Measurements from ENCODE around the gene TSPAN32.

TSPAN32 gene

DNA sequence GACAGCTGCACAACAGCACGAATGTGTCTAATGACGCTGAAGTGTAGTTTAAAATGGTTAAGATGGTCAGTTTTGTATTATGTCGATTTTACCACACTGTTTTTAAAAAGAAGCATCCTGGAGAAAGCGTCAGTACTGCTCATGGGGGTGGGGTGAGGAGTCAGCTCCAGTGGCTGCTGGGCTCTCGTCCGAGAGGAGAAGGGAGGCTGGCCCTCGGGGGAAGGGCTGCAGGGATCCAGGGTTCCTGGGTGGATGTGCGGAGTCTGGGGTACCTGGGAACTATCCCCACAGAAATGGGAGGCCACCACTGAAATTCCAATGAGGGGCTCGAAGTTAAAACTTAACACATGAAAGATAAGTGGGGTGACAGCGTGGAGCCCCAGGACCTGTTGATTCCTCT, 12.0 kb upstream of the TSPAN32 start (continued):
- TF ChIP-seq PATZ1 (tag by site-specific recombination; IDR thresholded peaks at IDR 0.05) (no peak), ZNF37A (tag by site-specific recombination; IDR thresholded peaks at IDR 0.05) (no peak), ZNF623 (tag by site-specific recombination; IDR thresholded peaks at IDR 0.05) (no peak)
- TF ChIP-seq, protein P1, sequence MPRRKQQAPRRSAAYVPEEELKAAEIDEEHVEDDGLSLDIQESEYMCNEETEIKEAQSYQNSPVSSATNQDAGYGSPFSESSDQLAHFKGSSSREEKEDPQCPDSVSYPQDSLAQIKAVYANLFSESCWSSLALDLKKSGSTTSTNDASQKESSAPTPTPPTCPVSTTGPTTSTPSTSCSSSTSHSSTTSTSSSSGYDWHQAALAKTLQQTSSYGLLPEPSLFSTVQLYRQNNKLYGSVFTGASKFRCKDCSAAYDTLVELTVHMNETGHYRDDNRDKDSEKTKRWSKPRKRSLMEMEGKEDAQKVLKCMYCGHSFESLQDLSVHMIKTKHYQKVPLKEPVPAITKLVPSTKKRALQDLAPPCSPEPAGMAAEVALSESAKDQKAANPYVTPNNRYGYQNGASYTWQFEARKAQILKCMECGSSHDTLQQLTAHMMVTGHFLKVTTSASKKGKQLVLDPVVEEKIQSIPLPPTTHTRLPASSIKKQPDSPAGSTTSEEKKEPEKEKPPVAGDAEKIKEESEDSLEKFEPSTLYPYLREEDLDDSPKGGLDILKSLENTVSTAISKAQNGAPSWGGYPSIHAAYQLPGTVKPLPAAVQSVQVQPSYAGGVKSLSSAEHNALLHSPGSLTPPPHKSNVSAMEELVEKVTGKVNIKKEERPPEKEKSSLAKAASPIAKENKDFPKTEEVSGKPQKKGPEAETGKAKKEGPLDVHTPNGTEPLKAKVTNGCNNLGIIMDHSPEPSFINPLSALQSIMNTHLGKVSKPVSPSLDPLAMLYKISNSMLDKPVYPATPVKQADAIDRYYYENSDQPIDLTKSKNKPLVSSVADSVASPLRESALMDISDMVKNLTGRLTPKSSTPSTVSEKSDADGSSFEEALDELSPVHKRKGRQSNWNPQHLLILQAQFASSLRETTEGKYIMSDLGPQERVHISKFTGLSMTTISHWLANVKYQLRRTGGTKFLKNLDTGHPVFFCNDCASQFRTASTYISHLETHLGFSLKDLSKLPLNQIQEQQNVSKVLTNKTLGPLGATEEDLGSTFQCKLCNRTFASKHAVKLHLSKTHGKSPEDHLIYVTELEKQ (tag by site-specific recombination; IDR thresholded peaks at IDR 0.05; ENCODE audit: borderline replicate concordance), result no peak

DNA sequence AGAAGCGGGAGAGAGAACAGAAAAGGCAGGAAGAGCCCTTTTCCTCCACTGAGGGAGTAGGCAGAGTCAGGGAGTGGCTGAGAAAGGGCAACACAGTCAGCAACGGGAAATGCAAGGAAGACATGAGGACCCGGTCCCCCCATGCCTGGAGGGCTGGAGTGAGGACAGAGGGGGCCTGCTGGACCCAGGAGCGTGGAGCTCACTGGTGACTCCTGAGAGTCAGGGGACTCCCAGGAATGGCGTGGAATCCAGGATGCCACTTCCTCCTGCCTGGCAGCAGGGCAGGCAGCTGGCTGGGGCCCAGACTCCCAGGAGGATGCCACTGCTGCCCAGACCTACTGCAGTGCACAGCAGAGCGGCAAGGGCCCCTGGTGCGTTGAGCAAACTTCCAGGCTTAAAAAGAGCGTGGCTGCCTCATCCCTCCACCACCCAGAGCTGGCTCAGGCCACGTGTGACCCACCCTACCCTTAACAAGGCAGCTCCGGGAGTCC, 11.4 kb upstream of the TSPAN32 start:
- Histone ChIP-seq H3K4me3 (ENCODE audit: low read depth, low read length) (no peak overlapping the region), H3K36me3 (ENCODE audit: control insufficient read depth in 2 of 2, insufficient read depth in 1 of 2, low read length in 2 of 2) (no peaks in the 10 kb centered on the region), H3K9me3 (ENCODE audit: control insufficient read depth, insufficient read depth, low read depth, low read length) (no peaks in the 10 kb centered on the region), H3K4me1 (ENCODE audit: control insufficient read depth, insufficient read depth, low read length) (no peaks in the 10 kb centered on the region), H3K27ac (ENCODE audit: extremely low read depth, low read depth, low read length) (no peak overlapping the region)
- TF ChIP-seq ZIC2 (tag by site-specific recombination; IDR thresholded peaks at IDR 0.05) (peak; percentile 86), RBAK (tag by site-specific recombination; IDR thresholded peaks at IDR 0.05) (no peak), PATZ1 (tag by site-specific recombination; IDR thresholded peaks at IDR 0.05) (no peak), GLIS1 (tag by site-specific recombination; IDR thresholded peaks at IDR 0.05) (peak; percentile 28)
- ChIA-PET CTCF (interaction anchor here (1.0 kb wide), 1 partner anchor 9 kb away, joined by 4 read pairs; no protein-coding TSS in a partner anchor), POLR2A (no interaction called here)

- CTCF ChIA-PET, result interaction anchor here (3.2 kb wide), 1 partner anchor 126 kb away, joined by 19 read pairs; no protein-coding TSS in a partner anchor
- H3K36me3 ChIP-seq (ENCODE audit: control insufficient read depth in 2 of 2, insufficient read depth in 1 of 2, low read length in 2 of 2), result no peaks in the 10 kb centered on the region
- TF ChIP-seq ZFHX2 (tag by site-specific recombination; conservative IDR thresholded peaks at IDR 0.05) (no peak), ZNF843 (tag by site-specific recombination; IDR thresholded peaks at IDR 0.05) (no peak), ZNF302 (tag by site-specific recombination; IDR thresholded peaks at IDR 0.05; ENCODE audit: low read depth) (no peak), ZNF221 (tag by site-specific recombination; IDR thresholded peaks at IDR 0.05; ENCODE audit: borderline replicate concordance) (no peak), ZBTB8A (tag by site-specific recombination; IDR thresholded peaks at IDR 0.05) (no peak), ZFP69B (tag by site-specific recombination; IDR thresholded peaks at IDR 0.05) (no peak), ZNF138 (tag by site-specific recombination; IDR thresholded peaks at IDR 0.05; ENCODE audit: borderline replicate concordance) (no peak), ZNF155 (tag by site-specific recombination; IDR thresholded peaks at IDR 0.05) (no peak), ZNF202 (tag by site-specific recombination; IDR thresholded peaks at IDR 0.05; ENCODE audit: borderline replicate concordance) (no peak), ZNF747 (tag by site-specific recombination; IDR thresholded peaks at IDR 0.05) (no peak)
- TF ChIP-seq, protein P2, sequence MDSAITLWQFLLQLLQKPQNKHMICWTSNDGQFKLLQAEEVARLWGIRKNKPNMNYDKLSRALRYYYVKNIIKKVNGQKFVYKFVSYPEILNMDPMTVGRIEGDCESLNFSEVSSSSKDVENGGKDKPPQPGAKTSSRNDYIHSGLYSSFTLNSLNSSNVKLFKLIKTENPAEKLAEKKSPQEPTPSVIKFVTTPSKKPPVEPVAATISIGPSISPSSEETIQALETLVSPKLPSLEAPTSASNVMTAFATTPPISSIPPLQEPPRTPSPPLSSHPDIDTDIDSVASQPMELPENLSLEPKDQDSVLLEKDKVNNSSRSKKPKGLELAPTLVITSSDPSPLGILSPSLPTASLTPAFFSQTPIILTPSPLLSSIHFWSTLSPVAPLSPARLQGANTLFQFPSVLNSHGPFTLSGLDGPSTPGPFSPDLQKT (IDR thresholded peaks at IDR 0.05; ENCODE audit: borderline replicate concordance, low read depth, low read length), result no peak
- TF ChIP-seq, protein P3, sequence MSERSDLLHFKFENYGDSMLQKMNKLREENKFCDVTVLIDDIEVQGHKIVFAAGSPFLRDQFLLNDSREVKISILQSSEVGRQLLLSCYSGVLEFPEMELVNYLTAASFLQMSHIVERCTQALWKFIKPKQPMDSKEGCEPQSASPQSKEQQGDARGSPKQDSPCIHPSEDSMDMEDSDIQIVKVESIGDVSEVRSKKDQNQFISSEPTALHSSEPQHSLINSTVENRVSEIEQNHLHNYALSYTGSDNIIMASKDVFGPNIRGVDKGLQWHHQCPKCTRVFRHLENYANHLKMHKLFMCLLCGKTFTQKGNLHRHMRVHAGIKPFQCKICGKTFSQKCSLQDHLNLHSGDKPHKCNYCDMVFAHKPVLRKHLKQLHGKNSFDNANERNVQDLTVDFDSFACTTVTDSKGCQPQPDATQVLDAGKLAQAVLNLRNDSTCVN (tag by site-specific recombination; optimal IDR thresholded peaks at IDR 0.05), result no peak
- no peaks in the 10 kb centered on the region for H3K4me1 ChIP-seq (ENCODE audit: control insufficient read depth, insufficient read depth, low read length)
- POLR2A ChIA-PET, result no interaction called here
- H3K9me3 ChIP-seq (ENCODE audit: control insufficient read depth, insufficient read depth, low read depth, low read length), result no peaks in the 10 kb centered on the region
- H3K27ac ChIP-seq (ENCODE audit: extremely low read depth, low read depth, low read length), result no peak overlapping the region
- H3K4me3 ChIP-seq (ENCODE audit: low read depth, low read length), result no peak overlapping the region
These were observed 8.3 kb upstream of the TSPAN32 start for GRCh38 chr11:2293531-2293971.
